Lung microvascular endothelial cell (primary cell): ENCODE data around the gene CRYBB3. TPM values are rescaled to one million over a fixed set of nuclear protein-coding genes. Genes with fewer than 3 reads are reported as not detected.
"Not testable (repeated sequence)": the region's sequence is repeated elsewhere in the genome, so short reads cannot be mapped to it uniquely, and the experiment has no call there.

Experiments used
- DNase-seq, 2 donors: peaks; one replicate each; pipeline versions ENCODE4 v3.0.0 to v3.0.0-alpha.2; 2010; ENCODE audit warnings: low read depth in 2 of 2
- total RNA-seq: library from RNA; depleted of rRNA; stranded (reverse); fragments of >200 nt; gene quantifications from 2 replicates; pipeline ENCODE4 v1.2.1, GENCODE V29; 2014

Gene CRYBB3
- total RNA-seq, 1 donor from 2014 or later: under 0.01 TPM

DNA sequence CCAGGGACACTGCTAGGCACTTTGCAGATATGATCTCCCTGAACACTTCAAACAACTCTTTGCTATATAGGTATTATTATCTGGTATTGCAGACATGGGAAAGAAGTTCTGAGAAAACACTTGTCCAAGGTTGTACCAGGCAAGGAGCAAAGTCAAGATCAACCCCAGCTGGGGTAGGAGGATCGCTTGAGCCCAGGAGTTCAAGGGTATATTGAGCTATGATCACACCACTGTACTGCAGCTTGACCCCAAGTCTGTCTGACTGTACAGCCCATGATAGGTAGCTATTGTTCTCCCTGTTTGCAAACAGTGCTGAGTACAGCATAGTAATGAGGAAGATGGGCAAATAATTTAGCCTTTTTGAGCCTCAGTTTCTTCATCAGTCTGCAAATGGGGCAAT is 55.5 kb downstream of the CRYBB3 start:
- DNase-seq: not testable (repeated sequence)

Other genes starting within 250 kb of the CRYBB3 start
- gene KIAA1671, start 247.1 kb upstream of the CRYBB3 start, total RNA-seq: 29.6 and 29.9 TPM in 2 replicates
- under 0.01 TPM in 1 of 2 replicates, not detected in the other for gene CRYBB2, start 19.8 kb downstream of the CRYBB3 start, total RNA-seq